ENCODE measurements around the gene COG5. TPM values are rescaled to one million over a fixed set of nuclear protein-coding genes. Genes with fewer than 3 reads are reported as not detected.

Gene COG5
- total RNA-seq, 2 donors from 2014 or later = 50.1 to 102 TPM

GRCh38 chr7:107581387-107582013 is 17.8 kb upstream of the COG5 start:
- ATAC-seq (no peak), DNase-seq (no peak)
- 27 to 30% methylated on average over 5 of the region's 5 CpGs for WGBS, 2 donors
- peak overlapping the region in 1 of 4 donors; percentile 96 for H3K27ac ChIP-seq
- no peak overlapping the region for H3K4me3 ChIP-seq
- H3K27me3 ChIP-seq = no peaks in the 10 kb centered on the region
- no peak for TF ChIP-seq CTCF (IDR thresholded peaks at IDR 0.05)
- no peak for TF ChIP-seq POLR2A (IDR thresholded peaks at IDR 0.05)
- H3K4me1 ChIP-seq = peaks cover 11% of the 10 kb centered on the region
- no peaks in the 10 kb centered on the region for H3K9me3 ChIP-seq
- intact Hi-C loops (cut with DNase I) = no loop called here
- no peaks in the 10 kb centered on the region for H3K36me3 ChIP-seq (replicated peaks in 1 of 2; ENCODE audit: insufficient read depth in 1 of 2, low read depth in 2 of 2)

- Histone ChIP-seq H3K27me3 (no peaks in the 10 kb centered on the region), H3K4me1 (peaks cover 11% of the 10 kb centered on the region), H3K27ac (peak overlapping the region; percentile 76 to 96 (median 92)), H3K36me3 (replicated peaks in 1 of 2; ENCODE audit: insufficient read depth in 1 of 2, low read depth in 2 of 2) (no peaks in the 10 kb centered on the region), H3K4me3 (peak overlapping the region; percentile 37 to 64), H3K9me3 (no peaks in the 10 kb centered on the region)
- peak in 1 of 7 experiments; percentile 8 for TF ChIP-seq CTCF (IDR thresholded peaks at IDR 0.05)
- no peak for TF ChIP-seq POLR2A (IDR thresholded peaks at IDR 0.05)
- WGBS, 2 donors = 14% methylated on average over 10 of the region's 10 CpGs
- no peak for DNase-seq
- no peak for ATAC-seq
- intact Hi-C loops (cut with DNase I) = no loop called here
Measured at GRCh38 chr7:107580716-107581383, 17.1 kb upstream of the COG5 start.

GRCh38 chr7:107579885-107580715 is 16.4 kb upstream of the COG5 start, which contains the start of gene BCAP29:
Gene BCAP29, plus strand, starts transcription at chr7:107580246. Its CDS starts 527 bp downstream, at chr7:107580773.
- peak; percentile 15 to 57 (median 45) for TF ChIP-seq CTCF (IDR thresholded peaks at IDR 0.05)
- TF ChIP-seq POLR2A (IDR thresholded peaks at IDR 0.05) = peak; percentile 72 to 85 (median 75)
- H3K27me3 ChIP-seq = no peaks in the 10 kb centered on the region
- 0% methylated on average over 5 to 86 of the region's 89 CpGs for WGBS, 2 donors
- ATAC-seq (peak; percentile 95), DNase-seq (peak; percentile 77 to 83 (median 78))
- H3K27ac ChIP-seq = peak within 1 kb of the TSS; percentile 76 to 96 (median 92)
- peak within 1 kb of the TSS; percentile 37 to 64 for H3K4me3 ChIP-seq
- no peaks in the 10 kb centered on the region for H3K9me3 ChIP-seq
- no peaks in the 10 kb centered on the region for H3K36me3 ChIP-seq (replicated peaks in 1 of 2; ENCODE audit: insufficient read depth in 1 of 2, low read depth in 2 of 2)
- intact Hi-C loops (cut with DNase I) = no loop called here
- H3K4me1 ChIP-seq = peaks cover 11% of the 10 kb centered on the region

- WGBS, 2 donors = 1 to 6% methylated on average over 9 of the region's 9 CpGs
- no peaks in the 10 kb centered on the region for H3K9me3 ChIP-seq
- H3K4me1 ChIP-seq = peaks cover 11% of the 10 kb centered on the region
- no peaks in the 10 kb centered on the region for H3K27me3 ChIP-seq
- intact Hi-C loops (cut with DNase I) = no loop called here
- peak overlapping the region; percentile 76 to 96 (median 92) for H3K27ac ChIP-seq
- peak overlapping the region; percentile 37 to 64 for H3K4me3 ChIP-seq
- ATAC-seq (peak; percentile 14), DNase-seq (no peak)
- no peaks in the 10 kb centered on the region for H3K36me3 ChIP-seq (replicated peaks in 1 of 2; ENCODE audit: insufficient read depth in 1 of 2, low read depth in 2 of 2)
- TF ChIP-seq CTCF (IDR thresholded peaks at IDR 0.05) (no peak), POLR2A (IDR thresholded peaks at IDR 0.05) (no peak)
Measured at GRCh38 chr7:107579554-107579884, 15.8 kb upstream of the COG5 start.
